Ishikawa (cell line): ENCODE data around the gene GRIN2A.

Source experiments
- CEBPB ChIP-seq: IDR thresholded peaks from 2 replicates; pipeline ENCODE4 v1.6.1; 2012
- CREB1 ChIP-seq: IDR thresholded peaks from 2 replicates; pipeline ENCODE4 v1.6.1; 2012; ENCODE audit warnings: low read depth
- EP300 ChIP-seq: IDR thresholded peaks from 2 replicates; pipeline ENCODE4 v1.6.1; 2012; ENCODE audit warnings: borderline replicate concordance
- FOXM1 ChIP-seq: IDR thresholded peaks from 2 replicates; pipeline ENCODE4 v1.6.1; 2012; ENCODE audit warnings: low read depth, borderline replicate concordance
- NFIC ChIP-seq: IDR thresholded peaks from 2 replicates; pipeline ENCODE4 v1.6.1; 2012
- RAD21 ChIP-seq: IDR thresholded peaks from 2 replicates; pipeline ENCODE4 v1.6.1; 2012; ENCODE audit warnings: low read depth
- TAF1 ChIP-seq: IDR thresholded peaks from 2 replicates; pipeline ENCODE4 v1.6.1; 2012; ENCODE audit warnings: low read depth, mild to moderate bottlenecking
- TCF12 ChIP-seq: IDR thresholded peaks from 2 replicates; pipeline ENCODE4 v1.6.1; 2012; ENCODE audit warnings: low read depth
- TEAD4 ChIP-seq: IDR thresholded peaks from 2 replicates; pipeline ENCODE4 v1.6.1; 2012
- YY1 ChIP-seq: IDR thresholded peaks from 2 replicates; pipeline ENCODE4 v1.6.1; 2012; ENCODE audit warnings: low read depth
- TF ChIP-seq, protein P1 (sequence below): IDR thresholded peaks from 2 replicates; pipeline ENCODE4 v1.6.1; 2012
- TF ChIP-seq, protein P2 (sequence below): IDR thresholded peaks from 2 replicates; pipeline ENCODE4 v1.6.1; 2012
- TF ChIP-seq, protein P3 (sequence below): IDR thresholded peaks from 2 replicates; pipeline ENCODE4 v1.6.1; 2012; ENCODE audit warnings: low read depth, mild to moderate bottlenecking

DNA sequence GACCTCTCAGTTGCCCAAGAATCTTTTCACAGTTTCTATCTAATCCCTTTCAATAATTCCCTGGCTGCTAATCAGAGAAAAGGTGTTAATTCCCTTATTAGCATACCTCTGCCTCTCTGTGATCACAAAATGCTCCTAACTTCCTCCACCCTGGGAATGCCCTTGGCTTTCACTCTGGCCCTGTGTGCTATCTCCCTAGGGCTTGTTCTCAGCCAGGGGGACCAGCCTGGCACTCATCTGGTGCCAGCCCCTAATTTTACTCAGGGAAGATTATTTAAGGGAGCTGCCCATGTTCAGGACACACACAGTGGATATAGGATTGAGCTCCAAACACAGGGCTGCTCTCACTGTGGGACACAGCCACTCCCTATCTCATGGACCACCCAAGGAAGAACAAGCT lies 225.2 kb downstream of the GRIN2A start:
- TF ChIP-seq, protein P1, sequence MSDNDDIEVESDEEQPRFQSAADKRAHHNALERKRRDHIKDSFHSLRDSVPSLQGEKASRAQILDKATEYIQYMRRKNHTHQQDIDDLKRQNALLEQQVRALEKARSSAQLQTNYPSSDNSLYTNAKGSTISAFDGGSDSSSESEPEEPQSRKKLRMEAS: no peak
- TF ChIP-seq NFIC (no peak), TEAD4 (no peak), CEBPB (no peak), CREB1 (no peak), EP300 (no peak), RAD21 (no peak), FOXM1 (no peak), TAF1 (no peak), TCF12 (no peak), YY1 (no peak)
- TF ChIP-seq, protein P2, sequence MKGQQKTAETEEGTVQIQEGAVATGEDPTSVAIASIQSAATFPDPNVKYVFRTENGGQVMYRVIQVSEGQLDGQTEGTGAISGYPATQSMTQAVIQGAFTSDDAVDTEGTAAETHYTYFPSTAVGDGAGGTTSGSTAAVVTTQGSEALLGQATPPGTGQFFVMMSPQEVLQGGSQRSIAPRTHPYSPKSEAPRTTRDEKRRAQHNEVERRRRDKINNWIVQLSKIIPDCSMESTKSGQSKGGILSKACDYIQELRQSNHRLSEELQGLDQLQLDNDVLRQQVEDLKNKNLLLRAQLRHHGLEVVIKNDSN: no peak
- TF ChIP-seq, protein P3, sequence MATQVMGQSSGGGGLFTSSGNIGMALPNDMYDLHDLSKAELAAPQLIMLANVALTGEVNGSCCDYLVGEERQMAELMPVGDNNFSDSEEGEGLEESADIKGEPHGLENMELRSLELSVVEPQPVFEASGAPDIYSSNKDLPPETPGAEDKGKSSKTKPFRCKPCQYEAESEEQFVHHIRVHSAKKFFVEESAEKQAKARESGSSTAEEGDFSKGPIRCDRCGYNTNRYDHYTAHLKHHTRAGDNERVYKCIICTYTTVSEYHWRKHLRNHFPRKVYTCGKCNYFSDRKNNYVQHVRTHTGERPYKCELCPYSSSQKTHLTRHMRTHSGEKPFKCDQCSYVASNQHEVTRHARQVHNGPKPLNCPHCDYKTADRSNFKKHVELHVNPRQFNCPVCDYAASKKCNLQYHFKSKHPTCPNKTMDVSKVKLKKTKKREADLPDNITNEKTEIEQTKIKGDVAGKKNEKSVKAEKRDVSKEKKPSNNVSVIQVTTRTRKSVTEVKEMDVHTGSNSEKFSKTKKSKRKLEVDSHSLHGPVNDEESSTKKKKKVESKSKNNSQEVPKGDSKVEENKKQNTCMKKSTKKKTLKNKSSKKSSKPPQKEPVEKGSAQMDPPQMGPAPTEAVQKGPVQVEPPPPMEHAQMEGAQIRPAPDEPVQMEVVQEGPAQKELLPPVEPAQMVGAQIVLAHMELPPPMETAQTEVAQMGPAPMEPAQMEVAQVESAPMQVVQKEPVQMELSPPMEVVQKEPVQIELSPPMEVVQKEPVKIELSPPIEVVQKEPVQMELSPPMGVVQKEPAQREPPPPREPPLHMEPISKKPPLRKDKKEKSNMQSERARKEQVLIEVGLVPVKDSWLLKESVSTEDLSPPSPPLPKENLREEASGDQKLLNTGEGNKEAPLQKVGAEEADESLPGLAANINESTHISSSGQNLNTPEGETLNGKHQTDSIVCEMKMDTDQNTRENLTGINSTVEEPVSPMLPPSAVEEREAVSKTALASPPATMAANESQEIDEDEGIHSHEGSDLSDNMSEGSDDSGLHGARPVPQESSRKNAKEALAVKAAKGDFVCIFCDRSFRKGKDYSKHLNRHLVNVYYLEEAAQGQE: no peak
